ENCODE results near the gene PPIA. TPM values are rescaled to one million over a fixed set of nuclear protein-coding genes. Genes with fewer than 3 reads are reported as not detected.

Gene PPIA
- total RNA-seq, 4 donors from 2014 or later = 1,097 to 2,167 (median 1,431) TPM

DNA sequence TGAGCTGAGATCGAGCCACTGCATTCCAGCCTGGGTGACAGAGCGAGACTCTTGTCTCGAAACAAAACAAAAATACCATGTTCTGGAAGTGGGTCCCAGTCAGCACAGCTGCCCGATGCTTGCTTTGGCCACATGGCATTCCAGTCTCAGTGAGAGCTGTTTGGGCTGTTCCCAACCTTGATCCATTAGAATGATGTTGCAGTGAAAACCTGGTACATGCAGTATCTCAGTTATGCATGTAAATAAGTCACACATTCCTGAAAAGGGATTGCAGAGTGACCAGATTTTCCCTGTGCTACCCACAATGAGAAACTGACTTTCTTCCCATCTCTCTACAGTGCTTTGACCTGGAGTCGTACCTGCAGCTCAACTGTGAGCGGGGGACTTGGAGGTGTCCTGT is 32.4 kb upstream of the PPIA start:
- H3K4me1 ChIP-seq = peaks cover 0 to 39% (median 19%) of the 10 kb centered on the region in 3 donors
- 93 to 96% methylated on average over 4 of the region's 6 CpGs for WGBS, 2 donors (ENCODE audit: low coverage in 1 of 2)
- H3K27ac ChIP-seq = no peak overlapping the region
- no peak for ATAC-seq
- H3K36me3 ChIP-seq = peaks cover 0 to 89% of the 10 kb centered on the region in 2 donors
- H3K27me3 ChIP-seq = no peaks in the 10 kb centered on the region
- no peak overlapping the region for H3K4me3 ChIP-seq
- H3K9me3 ChIP-seq = no peaks in the 10 kb centered on the region
- TF ChIP-seq POLR2AphosphoS5 (IDR thresholded peaks at IDR 0.05) (no peak), POLR2A (IDR thresholded peaks at IDR 0.05) (no peak)

DNA sequence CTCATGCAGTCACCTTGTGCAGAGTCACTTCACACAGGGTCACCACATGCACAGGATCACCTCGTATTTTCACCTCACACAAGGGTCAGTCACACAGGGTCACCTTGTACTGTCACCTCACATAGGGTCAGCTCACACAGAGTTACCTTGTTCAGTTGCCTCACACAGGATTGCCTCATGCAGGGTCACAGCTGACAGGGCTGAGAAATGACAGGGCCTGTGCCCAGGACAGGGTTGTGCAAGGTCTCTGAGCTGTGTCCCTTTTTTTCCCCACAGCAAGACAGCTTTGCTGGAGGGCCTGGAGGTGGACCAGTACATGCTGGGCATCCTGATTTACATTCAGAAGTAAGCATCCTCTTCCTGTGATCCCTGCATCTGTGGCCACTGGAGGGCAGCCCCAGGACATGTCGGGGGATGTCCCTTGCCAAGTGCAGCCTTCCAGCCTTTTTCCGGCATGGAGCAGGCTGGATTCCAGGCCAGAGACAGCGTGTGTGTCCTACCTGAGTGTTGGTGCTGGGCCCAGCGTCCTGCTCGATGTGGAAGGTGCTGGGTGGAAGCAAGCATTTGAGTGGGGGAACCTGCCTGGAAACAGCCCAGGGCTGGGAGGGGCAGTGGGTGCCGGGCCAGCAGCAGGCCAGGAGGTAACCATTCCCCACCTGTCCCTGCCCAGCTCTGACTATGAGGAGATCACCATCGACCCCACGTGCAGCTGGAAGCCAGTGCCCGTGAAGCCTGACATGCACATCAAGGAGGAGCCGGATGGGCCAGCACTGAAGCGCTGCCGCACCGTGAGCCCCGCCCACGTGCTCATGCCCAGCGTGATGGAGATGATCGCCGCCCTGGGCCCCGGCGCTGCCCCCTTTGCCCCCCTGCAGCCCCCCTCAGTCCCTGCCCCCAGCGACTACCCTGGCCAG is 31.6 kb upstream of the PPIA start:
- no peak for ATAC-seq
- Histone ChIP-seq H3K9me3 (no peaks in the 10 kb centered on the region), H3K4me1 (peaks cover 0 to 47% (median 25%) of the 10 kb centered on the region in 3 donors), H3K4me3 (no peak overlapping the region), H3K36me3 (peaks cover 0 to 81% of the 10 kb centered on the region in 2 donors), H3K27me3 (no peaks in the 10 kb centered on the region), H3K27ac (peak overlapping the region in 1 of 4 donors; percentile 11)
- TF ChIP-seq POLR2AphosphoS5 (IDR thresholded peaks at IDR 0.05) (no peak), POLR2A (IDR thresholded peaks at IDR 0.05) (no peak), EP300 (IDR thresholded peaks at IDR 0.05) (no peak)
- TF ChIP-seq, protein P1, sequence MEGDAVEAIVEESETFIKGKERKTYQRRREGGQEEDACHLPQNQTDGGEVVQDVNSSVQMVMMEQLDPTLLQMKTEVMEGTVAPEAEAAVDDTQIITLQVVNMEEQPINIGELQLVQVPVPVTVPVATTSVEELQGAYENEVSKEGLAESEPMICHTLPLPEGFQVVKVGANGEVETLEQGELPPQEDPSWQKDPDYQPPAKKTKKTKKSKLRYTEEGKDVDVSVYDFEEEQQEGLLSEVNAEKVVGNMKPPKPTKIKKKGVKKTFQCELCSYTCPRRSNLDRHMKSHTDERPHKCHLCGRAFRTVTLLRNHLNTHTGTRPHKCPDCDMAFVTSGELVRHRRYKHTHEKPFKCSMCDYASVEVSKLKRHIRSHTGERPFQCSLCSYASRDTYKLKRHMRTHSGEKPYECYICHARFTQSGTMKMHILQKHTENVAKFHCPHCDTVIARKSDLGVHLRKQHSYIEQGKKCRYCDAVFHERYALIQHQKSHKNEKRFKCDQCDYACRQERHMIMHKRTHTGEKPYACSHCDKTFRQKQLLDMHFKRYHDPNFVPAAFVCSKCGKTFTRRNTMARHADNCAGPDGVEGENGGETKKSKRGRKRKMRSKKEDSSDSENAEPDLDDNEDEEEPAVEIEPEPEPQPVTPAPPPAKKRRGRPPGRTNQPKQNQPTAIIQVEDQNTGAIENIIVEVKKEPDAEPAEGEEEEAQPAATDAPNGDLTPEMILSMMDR (IDR thresholded peaks at IDR 0.05) = no peak
- 100% methylated on average over 1 of the region's 22 CpGs; no CpG with 5 or more reads in 1 of the 2 donors for WGBS, 2 donors (ENCODE audit: low coverage in 1 of 2)

DNA sequence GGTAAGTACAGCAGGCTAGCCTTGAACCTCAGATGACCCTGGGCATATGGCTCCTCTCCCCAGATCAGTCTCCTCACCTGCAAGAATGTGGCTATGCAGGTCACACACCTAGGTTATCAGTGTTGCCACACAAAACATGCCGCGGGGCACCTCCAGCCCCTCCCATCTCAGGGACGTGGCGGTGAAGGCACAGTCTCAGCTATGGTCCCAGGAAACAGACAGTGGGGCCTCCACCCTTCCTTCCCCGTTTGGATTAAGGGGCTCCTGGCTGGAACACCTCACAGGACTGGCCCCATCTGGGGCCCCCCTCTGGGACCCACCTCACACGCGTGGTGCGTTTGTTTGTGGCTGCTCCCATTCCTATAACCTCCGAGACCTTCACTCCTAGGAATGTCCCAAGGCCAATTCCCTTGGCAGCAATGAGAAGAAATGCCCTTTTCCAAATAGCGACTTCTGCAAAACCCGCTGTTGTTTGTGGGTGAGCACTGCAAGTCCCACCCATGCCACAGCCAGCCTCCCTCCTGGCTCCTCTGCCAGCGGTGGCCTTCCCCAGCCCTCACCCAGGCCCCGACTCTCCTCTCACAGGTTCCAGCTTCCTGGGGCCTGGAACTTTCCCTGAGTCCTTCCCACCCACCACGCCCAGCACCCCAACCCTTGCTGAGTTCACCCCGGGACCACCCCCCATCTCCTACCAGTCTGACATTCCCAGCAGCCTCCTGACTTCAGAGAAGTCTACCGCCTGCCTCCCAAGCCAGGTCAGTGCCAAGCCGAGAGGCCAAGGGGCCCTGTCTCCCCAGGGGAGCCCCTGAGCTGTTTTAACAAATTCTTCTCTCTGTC is 30.7 kb upstream of the PPIA start:
- WGBS, 2 donors (ENCODE audit: low coverage in 1 of 2) = 90% methylated on average over 8 of the region's 17 CpGs; no CpG with 5 or more reads in 1 of the 2 donors
- Histone ChIP-seq H3K9me3 (no peaks in the 10 kb centered on the region), H3K27ac (peak overlapping the region in 1 of 4 donors; percentile 84), H3K27me3 (no peaks in the 10 kb centered on the region), H3K4me3 (no peak overlapping the region), H3K36me3 (peaks cover 0 to 72% of the 10 kb centered on the region in 2 donors), H3K4me1 (peaks cover 0 to 56% (median 34%) of the 10 kb centered on the region in 3 donors)
- ATAC-seq = no peak
- TF ChIP-seq POLR2A (IDR thresholded peaks at IDR 0.05) (no peak), POLR2AphosphoS5 (IDR thresholded peaks at IDR 0.05) (no peak), EP300 (IDR thresholded peaks at IDR 0.05) (no peak)
- TF ChIP-seq, protein P1 (IDR thresholded peaks at IDR 0.05) = no peak

DNA sequence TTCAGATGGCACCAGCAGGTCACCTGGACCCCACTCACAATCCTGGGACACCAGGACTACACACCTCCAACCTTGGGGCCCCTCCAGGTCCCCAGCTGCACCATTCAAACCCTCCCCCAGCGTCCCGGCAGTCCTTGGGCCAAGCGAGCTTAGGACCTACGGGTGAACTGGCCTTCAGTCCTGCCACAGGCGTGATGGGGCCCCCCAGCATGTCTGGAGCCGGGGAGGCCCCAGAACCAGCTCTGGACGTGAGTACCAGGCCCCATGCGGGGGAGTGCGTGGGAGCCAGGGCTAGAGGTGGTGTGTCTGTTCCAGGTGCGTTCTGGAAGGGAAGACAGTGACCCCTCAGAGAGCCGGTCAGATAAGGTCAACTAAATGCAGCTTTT is 30.1 kb upstream of the PPIA start:
- Histone ChIP-seq H3K36me3 (peaks cover 0 to 66% of the 10 kb centered on the region in 2 donors), H3K9me3 (no peaks in the 10 kb centered on the region), H3K27me3 (no peaks in the 10 kb centered on the region), H3K27ac (peak overlapping the region in 1 of 4 donors; percentile 84), H3K4me1 (peaks cover 0 to 57% (median 35%) of the 10 kb centered on the region in 3 donors), H3K4me3 (no peak overlapping the region)
- 92% methylated on average over 4 of the region's 11 CpGs; no CpG with 5 or more reads in 1 of the 2 donors for WGBS, 2 donors (ENCODE audit: low coverage in 1 of 2)
- TF ChIP-seq POLR2A (IDR thresholded peaks at IDR 0.05) = no peak
- TF ChIP-seq EP300 (IDR thresholded peaks at IDR 0.05) = no peak
- no peak for TF ChIP-seq POLR2AphosphoS5 (IDR thresholded peaks at IDR 0.05)
- TF ChIP-seq, protein P1 (IDR thresholded peaks at IDR 0.05) = no peak
- ATAC-seq = no peak

Data from gastroesophageal sphincter (tissue), 4 donors.